HL-60/S4 treated with phorbol 12-myristate 13-acetate at 8.2 ng/mL for 4 days and 3 days (cell line): ENCODE measurements around the gene GRID2.
"Not testable (repeated sequence)": the region's sequence is repeated elsewhere in the genome, so short reads cannot be mapped to it uniquely, and the experiment has no call there.

Experiments
- in situ Hi-C: fragments of 300-500 bp; cut with MboI; formaldehyde crosslinking; loops from 2 replicates; pipeline ENCODE4 v1.15.0; 2022; ENCODE audit warnings: low sequenced_read_pairs

GRID2 gene

GRCh38 chr4:93646233-93646930, 1342.6 kb downstream of the GRID2 start:
- in situ Hi-C loops: no loop called here

- in situ Hi-C loops: no loop called here
Measured at GRCh38 chr4:93648258-93648657, 1344.5 kb downstream of the GRID2 start.

GRCh38 chr4:93649828-93650227, 1346.1 kb downstream of the GRID2 start:
- in situ Hi-C loops: no loop called here

GRCh38 chr4:93654211-93654610, 1350.4 kb downstream of the GRID2 start:
- in situ Hi-C loops: no loop called here

- in situ Hi-C loops: no loop called here
Measured at GRCh38 chr4:93657527-93657926, 1353.8 kb downstream of the GRID2 start.

- in situ Hi-C loops: no loop called here
Measured at GRCh38 chr4:93658443-93658842, 1354.7 kb downstream of the GRID2 start.

GRCh38 chr4:93659629-93660028, 1355.9 kb downstream of the GRID2 start:
- in situ Hi-C loops: no loop called here

- in situ Hi-C loops: no loop called here
Measured at GRCh38 chr4:93660036-93660435, 1356.3 kb downstream of the GRID2 start.

GRCh38 chr4:93670434-93670833, 1366.7 kb downstream of the GRID2 start:
- in situ Hi-C loops: no loop called here

GRCh38 chr4:93671093-93671492, 1367.3 kb downstream of the GRID2 start:
- in situ Hi-C loops: no loop called here

GRCh38 chr4:93676937-93677336, 1373.2 kb downstream of the GRID2 start:
- in situ Hi-C loops: not testable (repeated sequence)

GRCh38 chr4:93684571-93684970, 1380.8 kb downstream of the GRID2 start:
- in situ Hi-C loops: no loop called here

- in situ Hi-C loops: no loop called here
Measured at GRCh38 chr4:93687304-93687703, 1383.5 kb downstream of the GRID2 start.

- in situ Hi-C loops: no loop called here
Measured at GRCh38 chr4:93688978-93689377, 1385.2 kb downstream of the GRID2 start.

- in situ Hi-C loops: no loop called here
Measured at GRCh38 chr4:93693141-93693540, 1389.4 kb downstream of the GRID2 start.

- in situ Hi-C loops: no loop called here
Measured at GRCh38 chr4:93698686-93699085, 1394.9 kb downstream of the GRID2 start.

- in situ Hi-C loops: no loop called here
Measured at GRCh38 chr4:93700571-93700970, 1396.8 kb downstream of the GRID2 start.

GRCh38 chr4:93710101-93710846, 1406.5 kb downstream of the GRID2 start:
- in situ Hi-C loops: no loop called here

GRCh38 chr4:93710847-93711430, 1407.2 kb downstream of the GRID2 start:
- in situ Hi-C loops: no loop called here

- in situ Hi-C loops: no loop called here
Measured at GRCh38 chr4:93718233-93718632, 1414.5 kb downstream of the GRID2 start.

- in situ Hi-C loops: no loop called here
Measured at GRCh38 chr4:93719552-93719951, 1415.8 kb downstream of the GRID2 start.

GRCh38 chr4:93722446-93722845, 1418.7 kb downstream of the GRID2 start:
- in situ Hi-C loops: no loop called here
